Panc1 (cell line): Measurements from ENCODE around the gene IL19. TPM values are rescaled to one million over a fixed set of nuclear protein-coding genes. Genes with fewer than 3 reads are reported as not detected.

Experiments
- ATAC-seq: fragments of 200-7000 bp; cut with Tn5 transposase; 2 replicates; pipeline ENCODE4 v1.9.1; 2020; ENCODE audit warnings: mild to moderate bottlenecking, moderate library complexity
- BruUV-seq: library from RNA; stranded (reverse); fragments of 400-500 nt; replicated peaks from 2 replicates; lab custom pipeline; 2021; lab: Mats Ljungman, UMichigan
- CTCF ChIA-PET: fragments of 300-600 bp; sonication (Branson Sonifier 250); formaldehyde crosslinking; loops from one replicate; lab custom pipeline; 2022; ENCODE audit warnings: antibody characterized with exemption; lab: Charles Lee
- POLR2A ChIA-PET: fragments of 300-600 bp; sonication (Branson Sonifier 250); formaldehyde crosslinking; loops from one replicate; lab custom pipeline; 2022; ENCODE audit warnings: antibody characterized with exemption; lab: Charles Lee
- DNase-seq: peaks from one replicate; pipeline ENCODE4 v3.0.0-alpha.2; 2010; ENCODE audit warnings: low read depth, low spot score
- H3K27ac ChIP-seq: 2 replicates; pipeline ENCODE4 v1.5.1; 2011; ENCODE audit warnings: mild to moderate bottlenecking, low read length, inconsistent platforms
- H3K27me3 ChIP-seq: fragments of 200-500 bp; sonication (Bioruptor generic); 2 replicates; pipeline ENCODE4 v1.6.0; 2014; ENCODE audit warnings: low read length, inconsistent platforms; ENCODE audit not compliant: control insufficient read depth, insufficient read depth
- H3K36me3 ChIP-seq: fragments of 200-500 bp; sonication (Bioruptor generic); 2 replicates; pipeline ENCODE4 v1.5.1; 2014; ENCODE audit warnings: inconsistent platforms, mild to moderate bottlenecking, low read length, moderate library complexity; ENCODE audit not compliant: control insufficient read depth, insufficient read depth
- H3K4me1 ChIP-seq: 2 replicates; pipeline ENCODE4 v1.5.1; 2011; ENCODE audit warnings: inconsistent platforms, mild to moderate bottlenecking, low read length, moderate library complexity; ENCODE audit not compliant: control insufficient read depth, insufficient read depth
- H3K4me3 ChIP-seq, 2 experiments: 2 replicates each; pipeline ENCODE4 v1.5.1; 2011 to 2012; ENCODE audit warnings: low read depth in 2 of 2, low read length in 2 of 2, mild to moderate bottlenecking in 2 of 2, inconsistent platforms in 1 of 2, moderate library complexity in 1 of 2
- H3K9me3 ChIP-seq: fragments of 200-500 bp; sonication (Bioruptor generic); 2 replicates; pipeline ENCODE4 v1.5.1; 2014; ENCODE audit warnings: low read depth, mild to moderate bottlenecking, inconsistent platforms, low read length, moderate library complexity; ENCODE audit not compliant: control insufficient read depth, insufficient read depth
- POLR2AphosphoS5 ChIP-seq: IDR thresholded peaks from 2 replicates; pipeline ENCODE4 v1.6.1; 2012; ENCODE audit warnings: mild to moderate bottlenecking, low read depth, low read length, moderate library complexity
- SIN3A ChIP-seq: IDR thresholded peaks from 2 replicates; pipeline ENCODE4 v1.6.1; 2012; ENCODE audit warnings: low read depth, mild to moderate bottlenecking, low read length, moderate library complexity, borderline replicate concordance; ENCODE audit not compliant: insufficient read depth
- TCF7L2 ChIP-seq: IDR thresholded peaks from 2 replicates; pipeline ENCODE4 v1.6.1; 2011; ENCODE audit warnings: mild to moderate bottlenecking, low read depth, low read length, inconsistent platforms
- in situ Hi-C: cut with HindIII; loops from 2 replicates; pipeline ENCODE4 v1.10.0; 2016; ENCODE audit warnings: low sequenced_read_pairs, low pct_unique_long_range_greater_than_20kb
- intact Hi-C: fragments of 100-400 bp; cut with micrococcal nuclease; formaldehyde crosslinking; loops from one replicate; pipeline ENCODE4 v1.10.0; 2022; ENCODE audit not compliant: unreplicated experiment
- total RNA-seq: library from RNA; stranded (reverse); gene quantifications from one replicate; pipeline ENCODE4 v1.2.1, GENCODE V29; 2021; ENCODE audit not compliant: unreplicated experiment
- TF ChIP-seq, protein P1 (sequence below), 2 experiments: IDR thresholded peaks; 2 replicates each; pipeline ENCODE4 v1.6.1; 2011 to 2012; ENCODE audit warnings: low read depth in 2 of 2, control low read depth in 1 of 2, low read length in 1 of 2, mild to moderate bottlenecking in 1 of 2, moderate library complexity in 1 of 2; ENCODE audit not compliant: insufficient read depth in 1 of 2
- TF ChIP-seq, protein P2 (sequence below): fragments of 450-650 bp; IDR thresholded peaks from 2 replicates; pipeline ENCODE4 v1.5.1; 2017; ENCODE audit warnings: mild to moderate bottlenecking

Gene IL19
- total RNA-seq, 1 experiment from 2014 or later, result not detected

DNA sequence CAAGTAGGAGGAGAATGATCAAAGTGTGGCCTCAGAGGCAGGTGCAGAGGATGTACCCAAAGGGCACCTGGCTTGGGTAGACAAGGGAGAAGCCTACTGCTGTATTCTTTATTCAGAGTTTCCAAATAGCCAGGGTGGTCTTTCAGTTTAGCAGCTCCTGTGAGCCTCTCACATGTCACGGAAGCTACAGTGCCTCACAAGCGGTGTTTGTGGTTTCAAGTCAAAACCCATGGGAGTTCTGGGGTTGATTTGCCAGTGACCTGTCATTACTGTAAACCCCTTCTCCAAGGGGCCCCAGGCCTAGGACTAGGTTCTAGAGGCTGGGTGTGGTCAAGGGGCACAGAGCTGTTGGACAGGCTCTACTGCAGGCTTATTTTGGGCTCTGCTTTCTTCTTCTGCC is 11.9 kb downstream of the IL19 start:
- Histone ChIP-seq H3K27me3 (peaks cover 5% of the 10 kb centered on the region), H3K9me3 (no peaks in the 10 kb centered on the region), H3K36me3 (no peaks in the 10 kb centered on the region), H3K27ac (no peak overlapping the region), H3K4me1 (no peaks in the 10 kb centered on the region), H3K4me3 (no peak overlapping the region)
- in situ Hi-C loops (no loop called here), intact Hi-C loops (no loop called here)
- no TSS peak for BruUV-seq
- no peak for ATAC-seq
- ChIA-PET CTCF (no interaction called here), POLR2A (no interaction called here)
- TF ChIP-seq POLR2AphosphoS5 (no peak), SIN3A (no peak), TCF7L2 (no peak)
- TF ChIP-seq, protein P1, sequence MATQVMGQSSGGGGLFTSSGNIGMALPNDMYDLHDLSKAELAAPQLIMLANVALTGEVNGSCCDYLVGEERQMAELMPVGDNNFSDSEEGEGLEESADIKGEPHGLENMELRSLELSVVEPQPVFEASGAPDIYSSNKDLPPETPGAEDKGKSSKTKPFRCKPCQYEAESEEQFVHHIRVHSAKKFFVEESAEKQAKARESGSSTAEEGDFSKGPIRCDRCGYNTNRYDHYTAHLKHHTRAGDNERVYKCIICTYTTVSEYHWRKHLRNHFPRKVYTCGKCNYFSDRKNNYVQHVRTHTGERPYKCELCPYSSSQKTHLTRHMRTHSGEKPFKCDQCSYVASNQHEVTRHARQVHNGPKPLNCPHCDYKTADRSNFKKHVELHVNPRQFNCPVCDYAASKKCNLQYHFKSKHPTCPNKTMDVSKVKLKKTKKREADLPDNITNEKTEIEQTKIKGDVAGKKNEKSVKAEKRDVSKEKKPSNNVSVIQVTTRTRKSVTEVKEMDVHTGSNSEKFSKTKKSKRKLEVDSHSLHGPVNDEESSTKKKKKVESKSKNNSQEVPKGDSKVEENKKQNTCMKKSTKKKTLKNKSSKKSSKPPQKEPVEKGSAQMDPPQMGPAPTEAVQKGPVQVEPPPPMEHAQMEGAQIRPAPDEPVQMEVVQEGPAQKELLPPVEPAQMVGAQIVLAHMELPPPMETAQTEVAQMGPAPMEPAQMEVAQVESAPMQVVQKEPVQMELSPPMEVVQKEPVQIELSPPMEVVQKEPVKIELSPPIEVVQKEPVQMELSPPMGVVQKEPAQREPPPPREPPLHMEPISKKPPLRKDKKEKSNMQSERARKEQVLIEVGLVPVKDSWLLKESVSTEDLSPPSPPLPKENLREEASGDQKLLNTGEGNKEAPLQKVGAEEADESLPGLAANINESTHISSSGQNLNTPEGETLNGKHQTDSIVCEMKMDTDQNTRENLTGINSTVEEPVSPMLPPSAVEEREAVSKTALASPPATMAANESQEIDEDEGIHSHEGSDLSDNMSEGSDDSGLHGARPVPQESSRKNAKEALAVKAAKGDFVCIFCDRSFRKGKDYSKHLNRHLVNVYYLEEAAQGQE (IDR thresholded peaks at IDR 0.05; ENCODE audit: insufficient read depth in 1 of 2, low read depth in 2 of 2, low read length in 1 of 2), result no peak
- TF ChIP-seq, protein P2, sequence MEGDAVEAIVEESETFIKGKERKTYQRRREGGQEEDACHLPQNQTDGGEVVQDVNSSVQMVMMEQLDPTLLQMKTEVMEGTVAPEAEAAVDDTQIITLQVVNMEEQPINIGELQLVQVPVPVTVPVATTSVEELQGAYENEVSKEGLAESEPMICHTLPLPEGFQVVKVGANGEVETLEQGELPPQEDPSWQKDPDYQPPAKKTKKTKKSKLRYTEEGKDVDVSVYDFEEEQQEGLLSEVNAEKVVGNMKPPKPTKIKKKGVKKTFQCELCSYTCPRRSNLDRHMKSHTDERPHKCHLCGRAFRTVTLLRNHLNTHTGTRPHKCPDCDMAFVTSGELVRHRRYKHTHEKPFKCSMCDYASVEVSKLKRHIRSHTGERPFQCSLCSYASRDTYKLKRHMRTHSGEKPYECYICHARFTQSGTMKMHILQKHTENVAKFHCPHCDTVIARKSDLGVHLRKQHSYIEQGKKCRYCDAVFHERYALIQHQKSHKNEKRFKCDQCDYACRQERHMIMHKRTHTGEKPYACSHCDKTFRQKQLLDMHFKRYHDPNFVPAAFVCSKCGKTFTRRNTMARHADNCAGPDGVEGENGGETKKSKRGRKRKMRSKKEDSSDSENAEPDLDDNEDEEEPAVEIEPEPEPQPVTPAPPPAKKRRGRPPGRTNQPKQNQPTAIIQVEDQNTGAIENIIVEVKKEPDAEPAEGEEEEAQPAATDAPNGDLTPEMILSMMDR, result no peak
- no peak for DNase-seq

DNA sequence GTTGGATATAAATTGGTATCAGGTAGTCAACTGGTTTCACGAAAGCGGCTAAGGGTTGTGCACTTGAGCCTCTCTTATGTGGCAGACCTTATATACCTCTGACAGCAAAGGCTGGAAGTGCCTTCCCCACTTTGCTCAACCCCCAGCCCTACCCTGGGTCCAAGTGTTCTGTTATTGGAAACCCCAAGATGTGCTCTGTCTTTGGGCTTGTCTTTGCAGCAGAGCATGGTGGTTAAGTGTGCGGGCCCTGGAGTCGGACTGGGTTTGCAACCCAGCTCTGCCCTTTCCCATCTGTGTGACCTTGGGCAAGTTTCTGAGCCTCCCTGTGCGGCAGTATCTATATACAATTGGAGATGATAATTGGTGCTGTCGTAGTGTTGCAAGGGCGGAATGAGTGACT is 12.9 kb downstream of the IL19 start:
- no TSS peak for BruUV-seq
- H3K27me3 ChIP-seq, result peaks cover 2% of the 10 kb centered on the region
- H3K4me3 ChIP-seq, result no peak overlapping the region
- intact Hi-C loops, result no loop called here
- no peak for ATAC-seq
- no peaks in the 10 kb centered on the region for H3K4me1 ChIP-seq
- no peak overlapping the region for H3K27ac ChIP-seq
- H3K9me3 ChIP-seq, result no peaks in the 10 kb centered on the region
- no peak for DNase-seq
- H3K36me3 ChIP-seq, result no peaks in the 10 kb centered on the region
- ChIA-PET CTCF (no interaction called here), POLR2A (no interaction called here)
- TF ChIP-seq, protein P2, result no peak
- TF ChIP-seq, protein P1 (IDR thresholded peaks at IDR 0.05; ENCODE audit: insufficient read depth in 1 of 2, low read depth in 2 of 2, low read length in 1 of 2), result no peak
- no peak for TF ChIP-seq POLR2AphosphoS5
- TF ChIP-seq SIN3A, result no peak
- TF ChIP-seq TCF7L2, result no peak
- in situ Hi-C loops, result no loop called here
